Posterior vena cava (tissue), 2 donors: ENCODE data around the gene HTRA3. TPM values are rescaled to one million over a fixed set of nuclear protein-coding genes. Genes with fewer than 3 reads are reported as not detected.
A peak's percentile ranks its signal among the peaks of the same experiment; 100 is the strongest.

Source experiments
- DNase-seq: peaks from one replicate; pipeline ENCODE4 v3.0.0-alpha.2; 2020; ENCODE audit warnings: low spot score
- intact Hi-C, 2 donors: fragments of 100-400 bp; cut with DNase I; formaldehyde crosslinking; loops; one replicate each; pipeline versions ENCODE4 v1.14.1 to v1.14.2; 2022 to 2023
- total RNA-seq, 2 donors: library from RNA; stranded (reverse); fragmentation: NEBNext Ultra II Directional; extraction: Animal tissue kit (Norgen Biotek cat#: 25700); gene quantifications; one replicate each; pipeline ENCODE4 v1.2.1, GENCODE V29; 2021
- donor health status: DM: yes; HTN: yes; CAD: no.
- donor health status: DM: yes; HTN: yes; CAD: no.

Gene HTRA3
- total RNA-seq, 2 donors from 2014 or later, result 14.9 to 104 TPM

DNA sequence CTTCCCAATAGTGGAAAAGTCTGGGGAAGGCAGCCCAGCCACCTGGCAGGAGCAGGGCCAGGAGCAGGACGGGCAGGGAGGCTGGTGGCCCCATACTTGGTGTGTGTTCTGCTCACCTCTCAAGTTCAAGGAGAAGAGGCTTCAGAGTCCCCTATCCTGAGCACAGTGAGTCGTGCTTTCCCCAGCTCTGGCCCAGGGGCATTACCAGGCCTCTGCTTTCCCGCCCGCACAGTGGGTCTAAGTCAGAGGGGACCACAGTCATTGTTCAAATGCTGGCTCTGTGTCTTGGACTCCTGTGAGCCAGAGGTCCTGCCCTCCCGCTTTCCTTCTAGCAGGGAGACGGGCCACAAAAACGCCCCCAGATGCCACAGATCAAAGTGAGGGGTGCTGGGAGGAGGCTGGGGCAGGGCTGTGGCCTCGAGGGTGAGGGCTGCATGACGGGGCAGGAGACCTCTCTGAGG is 27.6 kb downstream of the HTRA3 start:
- intact Hi-C loops, result no loop called here
- DNase-seq, result peak; percentile 68

DNA sequence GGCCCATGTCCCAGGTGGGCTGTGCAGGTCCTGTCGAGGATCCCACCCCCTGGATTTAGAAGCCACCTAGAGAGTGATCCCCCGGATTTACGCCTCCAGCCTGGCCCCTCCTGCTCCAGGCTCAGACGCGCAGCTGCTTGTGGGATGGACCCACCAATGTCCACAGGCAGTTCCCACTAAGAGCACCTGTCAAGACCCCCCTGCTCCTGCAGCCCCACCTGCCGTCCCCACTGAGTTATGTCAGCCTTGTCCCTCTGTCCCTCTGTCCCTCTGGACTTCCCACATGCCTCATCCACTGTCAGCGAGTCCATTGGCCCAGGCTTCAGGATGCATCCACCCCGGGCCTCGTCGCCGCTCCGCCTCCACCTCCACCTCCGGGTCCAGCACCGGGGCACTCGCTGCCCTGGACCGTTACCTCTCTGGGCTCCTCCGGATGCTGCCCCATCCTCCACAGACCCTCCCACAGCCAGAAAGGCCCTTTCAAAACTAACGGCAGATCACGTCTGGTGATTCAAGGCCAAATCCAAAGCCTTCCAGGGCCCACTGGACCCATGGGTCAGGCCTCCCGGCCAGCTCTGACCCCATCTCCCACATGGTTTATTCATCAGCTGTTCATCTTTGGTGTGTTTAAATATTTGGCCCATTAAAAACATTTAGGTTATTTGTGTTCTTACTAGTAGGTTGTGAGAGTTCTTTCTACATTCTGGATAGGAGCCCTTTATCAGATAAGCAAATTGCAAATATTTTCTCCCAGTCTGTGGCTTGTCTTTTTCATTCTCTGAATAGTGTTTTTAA is 28.3 kb downstream of the HTRA3 start:
- intact Hi-C loops, result no loop called here
- DNase-seq, result peak; percentile 73

DNA sequence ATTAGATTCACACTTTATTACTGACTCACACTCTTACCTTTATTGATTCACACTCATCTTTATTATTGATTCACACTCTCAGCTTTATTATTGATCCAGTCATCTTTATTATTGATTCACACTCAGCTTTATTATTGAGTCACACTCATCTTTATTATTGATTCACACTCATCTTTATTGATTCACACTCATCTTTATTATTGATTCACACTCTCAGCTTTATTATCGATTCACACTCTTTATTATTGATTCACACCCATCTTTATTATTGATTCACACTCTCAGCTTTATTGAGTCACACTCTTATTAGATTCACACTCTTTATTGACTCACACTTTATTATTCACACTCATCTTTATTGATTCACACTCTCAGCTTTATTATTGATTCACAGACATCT is 31.3 kb downstream of the HTRA3 start:
- intact Hi-C loops, result no loop called here
- DNase-seq, result no peak

- peak; percentile 67 for DNase-seq
- intact Hi-C loops, result no loop called here
Measured at GRCh38 chr4:8301851-8302730, 32.5 kb downstream of the HTRA3 start.

GRCh38 chr4:8303081-8303480 is 33.5 kb downstream of the HTRA3 start:
- intact Hi-C loops, result no loop called here
- peak; percentile 50 for DNase-seq

DNA sequence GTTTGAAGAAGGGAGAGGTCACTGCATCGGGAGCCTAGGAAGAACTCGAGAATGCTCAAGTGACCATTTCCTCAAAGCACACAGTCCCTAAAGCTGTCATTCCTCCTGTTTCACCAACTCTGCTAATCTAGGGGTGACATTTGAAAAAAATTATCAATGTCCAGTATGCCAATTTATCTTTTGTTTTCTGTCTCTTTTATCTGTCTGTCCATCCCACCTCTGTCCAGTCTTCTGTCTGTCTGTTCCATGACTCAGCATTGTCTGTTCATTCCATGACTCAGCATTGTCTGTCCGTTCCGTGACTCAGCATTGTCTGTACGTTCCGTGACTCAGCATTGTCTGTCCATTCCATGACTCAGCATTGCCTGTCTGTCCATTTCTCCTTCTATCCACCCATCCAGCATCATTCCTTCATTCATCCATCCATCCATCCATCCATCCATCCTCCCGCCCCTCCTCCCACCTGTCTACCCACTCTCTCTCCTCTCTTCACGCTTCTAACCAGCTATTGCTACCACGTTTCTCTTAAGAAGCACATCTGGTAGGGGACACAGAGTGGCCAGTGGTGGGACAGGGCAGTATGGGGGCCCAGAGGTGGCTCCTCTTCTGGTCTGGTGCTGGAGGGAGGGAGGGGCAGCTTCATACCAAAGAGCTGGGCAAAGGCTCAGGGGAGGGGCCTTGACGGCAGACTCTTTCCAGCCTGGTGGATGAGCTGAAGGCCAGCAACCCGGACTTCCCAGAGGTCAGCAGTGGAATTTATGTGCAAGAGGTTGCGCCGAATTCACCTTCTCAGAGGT is 34.1 kb downstream of the HTRA3 start:
- intact Hi-C loops, result no loop called here
- peak; percentile 62 for DNase-seq

GRCh38 chr4:8304827-8305695 is 35.5 kb downstream of the HTRA3 start:
- DNase-seq, result peak; percentile 61
- intact Hi-C loops, result no loop called here

- intact Hi-C loops, result no loop called here
- DNase-seq, result peak; percentile 80
Measured at GRCh38 chr4:8305851-8306471, 36.4 kb downstream of the HTRA3 start.

DNA sequence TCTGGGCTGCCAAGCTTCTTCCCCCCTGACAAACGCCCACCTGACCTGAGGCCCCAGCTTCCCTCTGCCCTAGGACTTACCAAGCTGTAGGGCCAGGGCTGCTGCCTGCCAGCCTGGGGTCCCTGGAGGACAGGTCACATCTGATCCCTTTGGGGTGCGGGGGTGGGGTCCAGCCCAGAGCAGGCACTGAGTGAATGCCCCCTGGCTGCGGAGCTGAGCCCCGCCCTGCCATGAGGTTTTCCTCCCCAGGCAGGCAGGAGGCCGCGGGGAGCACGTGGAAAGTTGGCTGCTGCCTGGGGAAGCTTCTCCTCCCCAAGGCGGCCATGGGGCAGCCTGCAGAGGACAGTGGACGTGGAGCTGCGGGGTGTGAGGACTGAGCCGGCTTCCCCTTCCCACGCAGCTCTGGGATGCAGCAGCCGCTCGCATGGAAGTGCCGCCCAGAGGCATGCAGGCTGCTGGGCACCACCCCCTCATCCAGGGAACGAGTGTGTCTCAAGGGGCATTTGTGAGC is 37.0 kb downstream of the HTRA3 start:
- intact Hi-C loops, result no loop called here
- peak; percentile 80 for DNase-seq

GRCh38 chr4:8307121-8307520 is 37.6 kb downstream of the HTRA3 start:
- DNase-seq, result peak; percentile 69
- intact Hi-C loops, result no loop called here

DNA sequence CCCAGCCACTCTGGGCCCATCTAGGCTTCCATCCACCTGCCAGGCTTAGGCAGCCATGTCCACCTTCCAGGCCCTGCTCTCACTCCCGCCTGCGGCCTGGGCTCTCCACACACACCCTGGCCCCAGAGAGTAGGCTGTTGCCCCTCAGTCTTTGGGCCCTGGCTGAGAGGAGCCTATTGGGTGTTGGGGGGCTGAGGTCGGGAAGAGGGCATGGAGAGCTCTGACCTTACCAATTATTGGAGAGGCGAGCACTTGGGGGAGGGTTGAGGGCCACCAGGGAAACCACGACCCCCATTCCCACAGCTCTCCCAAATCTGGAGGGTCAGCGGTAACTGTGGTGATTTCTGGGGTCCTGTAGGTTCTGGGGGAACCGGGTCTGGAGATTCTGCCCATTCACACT is 38.2 kb downstream of the HTRA3 start:
- intact Hi-C loops, result no loop called here
- no peak for DNase-seq

DNA sequence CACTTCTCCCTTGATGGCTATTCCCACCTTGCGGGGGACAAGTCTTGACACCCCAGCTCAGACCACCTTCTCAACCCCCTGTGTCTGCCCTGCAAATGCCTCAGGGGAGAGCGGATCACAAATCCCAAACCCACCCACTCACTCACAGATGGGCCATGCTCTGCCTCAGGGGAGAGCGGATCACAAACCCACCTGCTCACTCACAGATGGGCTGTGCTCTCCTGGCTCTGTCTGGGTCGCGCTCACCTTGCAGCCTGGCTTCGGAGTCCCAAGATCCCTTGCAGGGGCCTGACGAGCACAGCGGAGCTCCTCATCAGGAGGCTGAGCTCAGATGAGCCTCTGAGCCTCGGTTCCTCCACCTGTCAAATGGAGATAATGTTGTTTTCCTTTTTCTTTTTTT is 38.6 kb downstream of the HTRA3 start:
- peak; percentile 57 for DNase-seq
- intact Hi-C loops, result no loop called here

DNA sequence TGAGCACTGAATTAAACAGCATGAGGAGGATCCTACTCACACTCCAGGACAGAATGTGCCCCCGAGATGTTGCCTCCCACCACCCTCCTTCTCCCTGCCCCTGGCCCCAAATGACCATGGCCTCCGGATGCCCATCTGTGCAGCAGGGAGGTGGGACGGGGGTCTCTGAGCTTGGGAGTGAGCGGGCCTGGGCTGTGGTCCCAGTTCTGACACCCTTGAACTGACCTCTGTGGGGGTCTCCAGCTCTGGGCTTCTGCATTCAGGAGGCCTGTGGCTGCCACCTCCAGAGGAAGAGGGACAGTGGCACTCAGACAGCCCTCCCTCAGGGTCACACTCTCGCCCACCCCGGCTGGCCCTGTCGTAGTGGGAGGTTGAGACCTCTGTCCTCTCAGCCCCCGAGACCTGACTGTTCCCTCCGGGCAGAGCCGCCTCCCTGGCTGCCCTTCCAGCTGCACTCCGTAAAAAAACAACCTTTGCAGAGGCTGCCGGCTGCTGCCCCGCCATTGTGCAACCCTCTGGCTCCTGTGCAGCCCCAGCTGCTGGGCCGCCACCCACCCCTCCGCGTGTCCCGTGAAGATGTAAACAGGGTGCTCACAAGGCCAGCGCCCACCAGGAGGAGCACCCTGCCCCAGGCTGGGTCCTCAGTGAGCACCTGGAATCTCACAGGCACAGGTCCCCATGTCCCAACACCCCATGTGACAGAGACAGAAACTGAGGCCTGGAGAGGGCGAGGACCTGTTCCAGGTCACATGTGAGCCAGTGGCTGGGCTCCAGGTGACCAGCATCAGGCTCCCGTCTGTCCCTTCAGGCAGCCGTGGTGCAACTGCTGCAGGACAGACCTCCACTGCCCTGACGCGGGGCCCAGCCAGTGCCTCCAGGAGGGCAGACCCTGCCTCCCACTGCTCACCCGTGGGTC is 39.6 kb downstream of the HTRA3 start:
- peak; percentile 89 for DNase-seq
- intact Hi-C loops, result no loop called here

GRCh38 chr4:8310306-8310705 is 40.8 kb downstream of the HTRA3 start:
- intact Hi-C loops, result no loop called here
- peak; percentile 38 for DNase-seq

DNA sequence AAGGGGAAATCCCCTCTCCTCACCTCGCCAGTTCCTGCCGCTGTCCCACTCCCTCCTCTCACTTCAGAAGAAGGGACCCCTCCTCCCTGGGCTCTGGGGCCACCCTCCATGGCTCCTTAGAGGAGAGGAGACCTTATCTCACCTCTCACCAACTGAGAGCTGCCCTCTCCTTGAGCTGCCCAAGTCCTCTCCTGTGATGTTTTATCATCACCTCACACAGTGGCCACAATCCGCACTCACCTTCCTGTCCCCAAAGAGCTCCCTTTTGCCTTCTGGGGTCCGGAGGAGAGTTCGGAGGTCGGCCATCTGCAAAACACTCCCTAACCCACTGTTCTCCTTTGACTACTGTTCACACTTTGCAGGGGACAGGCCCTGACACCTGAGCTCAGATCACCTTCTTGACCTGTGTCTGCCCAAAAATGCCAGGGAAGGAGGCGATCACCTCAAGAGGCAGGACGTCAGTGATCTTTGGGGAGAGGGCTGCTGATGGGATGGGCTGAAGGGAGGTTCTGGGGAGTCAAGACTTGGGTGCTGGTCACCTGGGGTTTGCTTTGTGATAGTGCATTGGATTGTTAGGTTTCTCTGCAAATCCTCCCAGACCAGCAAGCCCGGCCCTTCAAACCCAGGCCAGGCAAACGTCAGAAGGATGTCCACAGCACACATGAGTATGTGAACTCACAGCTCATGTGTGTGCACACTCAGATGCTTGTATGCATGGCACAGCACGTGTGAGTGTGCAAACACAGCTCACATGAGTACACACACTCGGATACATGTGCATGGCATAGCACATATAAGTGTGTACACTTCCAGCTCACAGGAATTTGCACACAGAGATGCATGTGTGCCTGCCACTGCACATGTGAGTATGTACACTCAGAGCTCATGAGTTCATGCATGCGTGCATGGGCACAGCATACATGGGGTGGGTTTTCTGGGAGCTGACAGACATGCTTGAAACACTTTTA is 41.8 kb downstream of the HTRA3 start:
- intact Hi-C loops, result no loop called here
- DNase-seq, result peak; percentile 61

- intact Hi-C loops, result no loop called here
- DNase-seq, result peak; percentile 28
Measured at GRCh38 chr4:8312069-8312445, 42.5 kb downstream of the HTRA3 start.
